HFFc6 (cell line): Measurements from ENCODE around the gene CDC42BPG. TPM values are rescaled to one million over a fixed set of nuclear protein-coding genes. Genes with fewer than 3 reads are reported as not detected.

Experiments
- DNase-seq: peaks from one replicate; pipeline ENCODE4 v3.0.0-alpha.2; 2018
- H3K27ac Mint-ChIP-seq: 2 replicates; pipeline ENCODE4 v1.8.0; 2020; ENCODE audit warnings: mild to moderate bottlenecking, mixed read lengths
- H3K27me3 Mint-ChIP-seq: 2 replicates; pipeline ENCODE4 v1.8.0; 2021; ENCODE audit warnings: mild to moderate bottlenecking, moderate library complexity, mixed read lengths; ENCODE audit not compliant: insufficient read depth
- H3K36me3 Mint-ChIP-seq: 2 replicates; pipeline ENCODE4 v1.8.0; 2021; ENCODE audit warnings: low read depth, mixed read lengths
- H3K4me1 Mint-ChIP-seq: 2 replicates; pipeline ENCODE4 v1.8.0; 2020; ENCODE audit warnings: low read depth, mixed read lengths
- H3K4me3 Mint-ChIP-seq: 2 replicates; pipeline ENCODE4 v1.8.0; 2020; ENCODE audit warnings: mild to moderate bottlenecking, moderate library complexity, mixed read lengths
- H3K9me3 Mint-ChIP-seq: 2 replicates; pipeline ENCODE4 v1.8.0; 2020; ENCODE audit warnings: mild to moderate bottlenecking, mixed read lengths
- CTCF ChIP-seq: fragments of 200-600 bp; sonication (generic); IDR thresholded peaks from 2 replicates; pipeline ENCODE4 v1.5.0; 2021; ENCODE audit warnings: antibody characterized with exemption, mild to moderate bottlenecking
- total RNA-seq, 6 experiments: library from RNA; stranded (reverse); fragmentation: NEBNext Ultra II Directional; extraction: Animal tissue kit (Norgen Biotek cat#: 25700); gene quantifications; 2 replicates in 1 of 6; 3 replicates in 5 of 6; pipeline ENCODE4 v1.2.3, GENCODE V29; 2021

The CDC42BPG gene
- total RNA-seq, 6 experiments from 2014 or later = 0.02 to 0.21 (median 0.05) TPM; not detected in 1

DNA sequence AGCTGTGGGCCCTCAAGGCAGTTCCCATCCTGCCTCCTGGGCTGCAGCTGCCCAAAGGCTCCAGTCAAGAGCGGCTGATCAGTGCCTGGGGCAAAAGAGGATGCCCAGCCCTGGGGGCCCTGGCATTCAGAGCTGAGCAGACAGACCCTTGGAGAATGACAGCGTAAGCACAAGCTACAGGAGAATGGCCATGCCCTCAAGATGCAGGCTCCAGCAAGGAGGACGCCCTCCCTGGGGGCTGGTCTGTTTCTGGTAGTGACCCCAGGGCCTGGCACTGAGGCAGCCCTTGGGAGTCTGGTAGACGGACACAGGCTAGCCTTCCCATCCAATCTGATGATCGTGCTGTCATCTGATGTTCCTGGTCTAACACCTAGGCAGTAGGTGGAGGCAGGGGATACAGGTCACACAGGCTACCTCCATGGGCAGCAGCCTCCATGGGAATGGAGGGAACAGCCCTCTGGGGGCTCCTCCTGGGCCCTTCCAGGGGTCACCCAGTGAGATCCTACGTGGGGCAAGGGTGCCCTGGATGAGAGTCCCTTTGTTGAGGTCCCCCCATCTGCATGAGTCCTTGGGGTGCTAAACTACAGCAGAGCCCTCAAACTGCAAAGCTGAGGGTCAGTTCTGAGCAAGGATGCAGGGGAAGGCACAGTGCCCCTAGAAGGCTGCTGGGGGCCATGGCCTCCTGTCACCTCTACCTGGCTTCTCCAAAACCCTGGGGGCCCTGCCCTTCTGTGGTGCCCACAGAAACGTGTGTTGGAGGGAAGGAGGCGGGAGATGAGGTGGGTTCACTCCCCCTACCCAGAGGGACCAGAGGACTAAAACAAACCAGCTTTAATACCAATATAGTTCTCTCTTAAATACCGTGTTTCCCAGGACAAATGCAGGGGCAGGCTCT lies 55.9 kb downstream of the CDC42BPG start:
- H3K4me1 Mint-ChIP-seq = no peaks in the 10 kb centered on the region
- no peaks in the 10 kb centered on the region for H3K36me3 Mint-ChIP-seq
- H3K27me3 Mint-ChIP-seq = peaks cover 1% of the 10 kb centered on the region
- H3K4me3 Mint-ChIP-seq = no peak overlapping the region
- no peak for TF ChIP-seq CTCF
- H3K27ac Mint-ChIP-seq = no peak overlapping the region
- DNase-seq = no peak
- H3K9me3 Mint-ChIP-seq = no peaks in the 10 kb centered on the region

DNA sequence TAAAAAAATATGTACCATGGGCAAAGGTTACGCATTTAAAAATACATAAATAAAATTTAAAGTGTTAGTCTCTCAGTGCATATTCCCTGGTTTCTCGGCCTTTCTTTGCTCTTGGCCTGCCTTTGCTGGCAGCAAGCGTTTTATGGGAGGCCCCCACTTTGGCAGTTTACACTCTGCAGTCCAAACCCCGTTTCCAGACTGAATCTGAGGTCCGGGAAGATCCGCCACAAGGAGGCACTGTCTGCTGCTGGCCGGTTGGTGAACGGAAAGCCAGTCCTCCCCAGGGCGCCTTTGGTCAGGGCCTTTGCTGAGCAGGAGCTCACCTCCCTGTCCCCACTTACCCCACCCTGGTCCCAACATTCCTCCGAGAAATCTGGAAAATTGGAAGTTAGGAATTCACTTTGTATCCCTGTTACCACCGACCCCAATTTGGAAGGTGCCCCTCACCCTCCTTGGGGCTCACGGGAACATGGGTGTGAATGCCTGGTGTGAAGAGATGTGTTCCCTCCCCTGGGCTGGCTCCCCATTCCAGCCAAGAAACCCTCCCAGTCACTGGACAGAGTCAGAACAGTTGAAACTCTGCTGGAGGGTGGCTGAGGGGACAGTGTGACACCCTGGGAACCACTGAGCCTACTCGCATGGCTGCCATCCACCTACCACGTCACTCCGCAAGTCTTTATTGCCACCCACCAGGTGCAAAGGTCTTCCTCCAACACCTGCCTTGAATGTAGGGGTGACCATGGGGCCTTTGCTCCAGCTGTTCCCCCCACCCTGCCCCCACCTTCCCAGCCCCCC lies 56.7 kb downstream of the CDC42BPG start:
- Mint-ChIP-seq H3K27me3 (peaks cover 1% of the 10 kb centered on the region; the same call in 1 of the 2 replicates), H3K4me1 (no peaks in the 10 kb centered on the region), H3K9me3 (no peaks in the 10 kb centered on the region), H3K27ac (0 out of 2 replicates have a peak overlapping the region, but pooled peaks have one; percentile 24), H3K4me3 (no peak overlapping the region), H3K36me3 (no peaks in the 10 kb centered on the region)
- DNase-seq = peak; percentile 46
- TF ChIP-seq CTCF = peak; percentile 83

DNA sequence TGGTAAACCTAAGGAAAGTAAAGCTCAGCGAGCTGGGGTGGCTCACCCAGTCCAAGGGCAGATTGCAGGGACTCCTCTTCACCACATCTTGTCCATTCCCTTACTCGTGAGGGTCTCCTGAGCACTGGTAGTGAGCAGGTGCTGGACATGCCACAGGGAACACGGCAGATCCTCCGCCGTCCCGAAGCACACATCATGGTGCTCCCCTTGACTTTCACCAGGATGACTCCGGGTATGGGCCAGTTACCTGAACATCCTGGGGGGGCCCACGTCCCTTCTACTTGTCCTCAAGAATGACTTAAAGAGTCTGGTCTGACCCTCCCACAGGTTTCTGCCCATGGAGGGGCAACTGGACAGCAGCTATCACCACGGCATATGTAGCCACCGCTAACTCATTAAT lies 58.1 kb downstream of the CDC42BPG start:
- no peaks in the 10 kb centered on the region for H3K9me3 Mint-ChIP-seq
- peaks cover 1% of the 10 kb centered on the region; the same call in 1 of the 2 replicates for H3K27me3 Mint-ChIP-seq
- H3K4me3 Mint-ChIP-seq = no peak overlapping the region
- DNase-seq = no peak
- H3K4me1 Mint-ChIP-seq = no peaks in the 10 kb centered on the region
- H3K27ac Mint-ChIP-seq = no peak overlapping the region
- no peaks in the 10 kb centered on the region for H3K36me3 Mint-ChIP-seq
- TF ChIP-seq CTCF = no peak

GRCh38 chr11:64784813-64785581 lies 59.5 kb downstream of the CDC42BPG start:
- Mint-ChIP-seq H3K36me3 (no peaks in the 10 kb centered on the region; the same call in 1 of the 2 replicates), H3K4me1 (no peaks in the 10 kb centered on the region; the same call in 1 of the 2 replicates), H3K4me3 (no peak overlapping the region), H3K27me3 (peaks cover 1% of the 10 kb centered on the region; the same call in 1 of the 2 replicates), H3K9me3 (no peaks in the 10 kb centered on the region), H3K27ac (peak overlapping the region; percentile 33; the same call in 1 of the 2 replicates)
- no peak for TF ChIP-seq CTCF
- DNase-seq = no peak
